G401 (cell line): ENCODE measurements around the gene SLC6A9. TPM values are rescaled to one million over a fixed set of nuclear protein-coding genes. Genes with fewer than 3 reads are reported as not detected.

Source experiments
- DNase-seq: peaks from one replicate; pipeline ENCODE4 v3.0.0-alpha.2; 2015; ENCODE audit warnings: low spot score
- in situ Hi-C: cut with HindIII; loops from 2 replicates; pipeline ENCODE4 v1.10.0; 2016; ENCODE audit warnings: low sequenced_read_pairs, mixed read lengths
- total RNA-seq: library from RNA; depleted of rRNA; stranded (reverse); fragments of >200 nt; shearing (Covaris generic); gene quantifications from 2 replicates; pipeline ENCODE4 v1.2.3, GENCODE V29; 2014

SLC6A9 gene
- total RNA-seq, 1 experiment from 2014 or later: 1.7 TPM

GRCh38 chr1:44014365-44015104, 16.7 kb downstream of the SLC6A9 start:
- DNase-seq: no peak
- in situ Hi-C loops: no loop called here

GRCh38 chr1:44013949-44014348, 17.3 kb downstream of the SLC6A9 start:
- in situ Hi-C loops: no loop called here
- no peak for DNase-seq

- no peak for DNase-seq
- in situ Hi-C loops: no loop called here
Measured at GRCh38 chr1:44012941-44013609, 18.2 kb downstream of the SLC6A9 start.

- in situ Hi-C loops: no loop called here
- DNase-seq: no peak
Measured at GRCh38 chr1:44012404-44012803, 18.9 kb downstream of the SLC6A9 start.

- in situ Hi-C loops: no loop called here
- no peak for DNase-seq
Measured at GRCh38 chr1:44010935-44011471, 20.3 kb downstream of the SLC6A9 start.

GRCh38 chr1:44008259-44008658, 23.0 kb downstream of the SLC6A9 start:
- in situ Hi-C loops: no loop called here
- no peak for DNase-seq

GRCh38 chr1:44002606-44003157, 28.6 kb downstream of the SLC6A9 start:
- no peak for DNase-seq

GRCh38 chr1:44002165-44002564, 29.1 kb downstream of the SLC6A9 start:
- no peak for DNase-seq
- in situ Hi-C loops: no loop called here

More at GRCh38 chr1:44002606-44003157, 28.6 kb downstream of the SLC6A9 start:
- in situ Hi-C loops: no loop called here

GRCh38 chr1:44000122-44000665, 31.1 kb downstream of the SLC6A9 start:
- no peak for DNase-seq
- in situ Hi-C loops: no loop called here

- in situ Hi-C loops: no loop called here
- no peak for DNase-seq
Measured at GRCh38 chr1:43999455-43999854, 31.8 kb downstream of the SLC6A9 start.

- in situ Hi-C loops: no loop called here
- no peak for DNase-seq
Measured at GRCh38 chr1:43998000-43998378, 33.3 kb downstream of the SLC6A9 start.

- in situ Hi-C loops: no loop called here
- no peak for DNase-seq
Measured at GRCh38 chr1:43997295-43997999, 33.8 kb downstream of the SLC6A9 start.

- in situ Hi-C loops: no loop called here
- DNase-seq: no peak
Measured at GRCh38 chr1:43996733-43997115, 34.5 kb downstream of the SLC6A9 start.

GRCh38 chr1:43995984-43996732, 35.1 kb downstream of the SLC6A9 start:
- in situ Hi-C loops: no loop called here
- DNase-seq: no peak

GRCh38 chr1:43994794-43995790, 36.2 kb downstream of the SLC6A9 start:
- in situ Hi-C loops: no loop called here
- DNase-seq: no peak

- in situ Hi-C loops: no loop called here
Measured at GRCh38 chr1:43994071-43994470, 37.2 kb downstream of the SLC6A9 start.

GRCh38 chr1:43993206-43993914, 37.9 kb downstream of the SLC6A9 start:
- in situ Hi-C loops: no loop called here
- no peak for DNase-seq

More at GRCh38 chr1:43994071-43994470, 37.2 kb downstream of the SLC6A9 start:
- DNase-seq: no peak
